GM18870 (cell line): ENCODE measurements around the gene NEDD4L.
"Not testable (repeated sequence)": the region's sequence is repeated elsewhere in the genome, so short reads cannot be mapped to it uniquely, and the experiment has no call there.

Source experiments
- ATAC-seq: cut with Tn5 transposase; IDR thresholded peaks from one replicate; pipeline ENCODE4 v1.9.1; 2021; ENCODE audit warnings: moderate library complexity; ENCODE audit not compliant: unreplicated experiment

The NEDD4L gene

DNA sequence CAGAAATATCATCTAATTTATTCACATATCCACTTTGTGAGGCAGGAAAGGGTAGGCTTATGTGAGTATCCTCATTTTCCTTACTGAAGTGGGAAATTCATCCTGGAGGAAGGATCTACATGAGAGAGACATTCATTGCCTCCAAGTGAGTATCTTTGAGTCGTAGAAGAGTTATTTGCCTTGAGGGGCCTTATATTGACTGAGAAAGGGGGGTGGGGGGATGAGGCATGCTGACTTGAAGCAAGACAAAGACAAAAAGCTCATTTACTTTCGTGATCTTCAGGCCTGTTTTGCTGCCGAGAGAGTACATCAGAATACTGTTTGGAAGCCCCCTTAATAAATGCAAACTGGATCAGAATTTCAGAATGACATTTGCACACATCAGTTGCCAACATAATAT is 17.6 kb upstream of the NEDD4L start:
- ATAC-seq, result no peak

DNA sequence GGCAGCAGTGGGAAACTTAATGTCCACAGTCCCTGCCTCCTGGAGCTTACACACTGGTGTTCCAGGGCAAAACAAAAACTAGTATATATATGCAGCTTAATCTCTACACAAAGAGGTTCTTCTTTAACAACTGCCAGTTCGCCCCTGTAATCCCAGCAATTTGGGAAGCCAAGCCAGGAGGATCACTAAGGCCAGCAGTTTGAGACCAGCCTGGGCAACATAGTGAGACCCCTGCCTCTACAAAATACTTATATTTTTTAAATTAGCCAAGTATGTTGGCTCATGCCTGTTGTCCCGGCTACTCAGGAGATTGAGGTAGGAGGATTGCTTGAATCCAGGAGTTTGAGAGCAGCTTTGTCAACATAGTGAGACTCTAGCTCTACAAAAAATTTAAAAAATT is 17.2 kb upstream of the NEDD4L start:
- ATAC-seq, result no peak

DNA sequence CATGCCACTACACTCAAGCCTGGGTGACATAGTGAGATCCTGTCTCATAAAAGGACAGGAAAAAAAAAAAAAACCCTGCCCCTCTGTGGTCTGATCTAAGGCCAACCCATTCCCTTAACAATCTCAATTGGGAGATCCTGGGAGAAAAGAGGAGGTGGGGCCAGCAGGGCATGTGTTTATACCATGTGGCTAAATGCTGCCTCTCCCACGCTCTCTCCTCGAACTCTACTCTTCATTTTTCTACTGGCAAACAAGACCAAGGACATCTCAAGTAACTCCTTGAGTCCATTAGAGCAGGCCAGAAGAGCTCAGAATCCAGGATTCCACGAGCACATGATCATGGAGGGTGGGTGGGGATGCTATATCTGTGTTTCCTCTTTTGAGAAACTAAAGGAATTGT is 16.7 kb upstream of the NEDD4L start:
- ATAC-seq, result no peak

DNA sequence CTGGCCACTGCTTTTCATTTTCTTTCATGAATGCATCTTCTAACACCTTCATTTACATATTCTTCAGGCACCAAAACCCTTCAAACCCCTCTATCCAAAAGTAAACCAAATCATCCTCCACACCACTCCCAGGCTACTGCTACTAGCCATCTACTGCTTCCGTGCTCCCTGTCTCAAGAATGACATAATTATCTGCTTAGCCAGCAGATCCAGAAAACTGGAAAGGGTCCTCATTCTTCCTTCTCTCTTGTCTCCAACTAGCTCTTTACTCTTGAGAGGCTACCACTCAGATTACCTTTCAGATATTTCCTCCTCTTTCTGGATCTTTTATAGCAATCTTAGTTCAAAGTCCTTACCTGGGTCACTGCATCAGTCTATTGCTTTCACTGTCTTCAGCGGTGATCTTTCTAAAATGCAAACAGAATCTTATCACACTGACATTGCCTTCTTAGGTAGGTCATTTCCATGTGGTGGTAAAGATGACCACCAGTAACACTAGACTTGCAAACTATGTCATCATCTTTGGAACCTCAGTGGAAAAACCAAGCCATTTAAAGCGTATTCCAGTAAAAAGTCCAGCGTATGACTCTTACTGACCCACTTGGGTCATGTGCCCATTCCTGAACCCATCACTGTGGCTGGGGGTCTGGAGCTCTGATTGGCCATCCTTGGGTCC is 15.8 kb upstream of the NEDD4L start:
- ATAC-seq, result no peak

DNA sequence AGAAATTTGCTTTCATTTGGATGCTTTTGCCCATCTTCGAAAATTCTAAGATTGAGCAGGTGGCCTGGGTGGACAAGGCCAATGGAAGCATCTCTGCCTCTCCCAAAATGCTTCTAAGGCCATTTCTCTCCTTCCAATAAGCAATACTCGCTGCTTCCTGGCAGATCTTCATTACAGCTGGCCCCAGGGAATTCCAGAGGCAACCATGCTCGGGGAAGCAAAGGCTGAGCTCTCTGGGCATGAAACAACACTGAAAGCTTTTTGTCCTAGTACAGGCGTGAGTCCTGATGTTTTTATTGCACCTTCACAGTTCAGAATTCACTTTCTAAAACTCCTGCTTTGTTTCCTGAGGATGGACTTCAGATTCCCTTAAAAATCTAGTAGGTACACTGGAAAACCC is 11.8 kb upstream of the NEDD4L start:
- no peak for ATAC-seq

DNA sequence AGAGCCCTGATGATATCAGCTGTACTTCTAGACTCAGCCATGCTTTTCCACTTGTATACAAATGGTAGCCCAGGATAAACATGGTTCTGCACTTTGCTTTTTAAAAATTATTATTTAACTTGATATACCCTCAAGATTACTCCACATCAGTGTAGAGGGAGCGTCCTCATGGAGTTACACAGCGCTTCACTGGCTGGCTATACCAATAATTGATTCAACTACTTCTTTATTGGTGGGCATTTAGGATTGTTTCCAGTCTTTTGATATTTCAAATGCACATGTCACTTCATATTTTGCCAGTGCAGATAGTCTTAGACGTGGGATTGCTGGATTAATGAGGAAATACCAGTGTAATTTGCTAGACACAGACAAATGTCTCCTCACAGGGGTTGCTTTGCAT is 10.8 kb upstream of the NEDD4L start:
- no peak for ATAC-seq

DNA sequence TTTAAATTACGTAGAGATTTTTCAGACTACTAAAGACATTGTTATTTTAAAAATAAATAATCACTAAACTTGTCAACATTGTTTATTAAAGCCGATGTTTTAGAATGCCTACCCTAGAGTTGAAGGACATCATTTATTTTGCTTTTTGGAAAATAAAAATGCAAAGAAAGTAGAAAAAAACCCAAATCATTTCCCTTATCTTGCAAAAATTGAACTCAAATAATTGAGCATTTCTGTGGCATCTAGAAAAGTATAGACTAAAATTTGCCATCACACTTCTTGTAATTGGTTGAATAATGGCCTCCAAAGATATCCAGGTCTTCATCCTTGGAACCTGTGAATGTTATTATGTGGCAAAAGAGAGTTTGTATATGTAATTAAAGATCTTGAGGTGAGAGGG is 9.7 kb upstream of the NEDD4L start:
- ATAC-seq, result no peak

DNA sequence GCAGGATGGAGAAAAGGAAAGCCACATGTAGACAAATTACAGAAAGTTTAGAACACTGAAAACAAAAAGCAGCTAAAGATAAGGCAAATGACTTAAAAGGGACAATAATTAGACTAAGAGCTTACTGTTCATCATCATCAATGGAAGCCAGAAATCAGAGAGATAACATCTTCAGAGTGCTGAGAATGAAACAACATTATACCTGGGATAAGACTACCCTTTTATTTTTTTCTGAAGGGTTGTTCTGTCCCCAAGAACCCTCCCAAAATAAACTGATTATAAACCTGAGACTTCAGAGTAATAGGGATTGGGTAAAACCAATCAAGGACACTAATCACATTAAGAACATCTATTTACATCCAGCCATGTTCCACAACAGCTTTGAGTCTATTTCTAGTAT is 6.9 kb upstream of the NEDD4L start:
- ATAC-seq, result no peak

DNA sequence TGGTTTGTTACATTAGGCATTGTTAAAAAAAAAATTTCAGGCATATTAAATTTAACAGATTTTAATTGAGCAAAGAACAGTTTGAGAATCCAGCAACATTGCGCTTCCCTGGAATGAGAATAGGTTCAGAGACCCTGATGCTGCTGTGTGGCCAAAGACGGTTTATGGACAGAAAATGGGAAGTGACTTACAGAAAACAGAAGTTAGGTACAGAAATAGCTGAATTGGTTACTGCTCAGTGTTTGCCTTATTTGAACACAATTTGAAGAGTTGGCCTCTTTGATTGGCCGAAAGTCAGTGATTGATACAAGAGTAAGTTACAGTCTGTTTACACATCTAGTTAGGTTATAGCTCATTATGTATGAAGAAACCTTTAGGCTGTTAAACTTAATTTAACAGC is 6.0 kb upstream of the NEDD4L start:
- ATAC-seq, result no peak

DNA sequence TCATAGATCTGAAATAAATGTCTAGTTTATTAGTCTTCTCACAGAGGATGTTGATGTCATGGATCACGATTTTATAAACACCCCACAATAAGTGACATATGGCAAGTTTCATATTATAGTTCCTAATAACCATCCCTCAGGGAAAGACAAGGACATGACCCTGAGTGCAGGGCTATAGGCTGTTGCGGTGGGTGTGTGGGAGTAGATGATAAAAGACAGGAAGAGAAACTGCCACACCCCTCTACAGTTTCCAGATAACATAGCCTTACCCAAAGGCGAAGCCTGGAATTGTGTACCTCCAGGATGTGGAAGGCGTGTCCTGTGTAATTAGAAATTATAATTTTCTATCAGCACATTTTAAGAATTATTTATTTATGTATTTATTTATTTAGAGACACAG is 2.4 kb upstream of the NEDD4L start:
- ATAC-seq, result no peak

DNA sequence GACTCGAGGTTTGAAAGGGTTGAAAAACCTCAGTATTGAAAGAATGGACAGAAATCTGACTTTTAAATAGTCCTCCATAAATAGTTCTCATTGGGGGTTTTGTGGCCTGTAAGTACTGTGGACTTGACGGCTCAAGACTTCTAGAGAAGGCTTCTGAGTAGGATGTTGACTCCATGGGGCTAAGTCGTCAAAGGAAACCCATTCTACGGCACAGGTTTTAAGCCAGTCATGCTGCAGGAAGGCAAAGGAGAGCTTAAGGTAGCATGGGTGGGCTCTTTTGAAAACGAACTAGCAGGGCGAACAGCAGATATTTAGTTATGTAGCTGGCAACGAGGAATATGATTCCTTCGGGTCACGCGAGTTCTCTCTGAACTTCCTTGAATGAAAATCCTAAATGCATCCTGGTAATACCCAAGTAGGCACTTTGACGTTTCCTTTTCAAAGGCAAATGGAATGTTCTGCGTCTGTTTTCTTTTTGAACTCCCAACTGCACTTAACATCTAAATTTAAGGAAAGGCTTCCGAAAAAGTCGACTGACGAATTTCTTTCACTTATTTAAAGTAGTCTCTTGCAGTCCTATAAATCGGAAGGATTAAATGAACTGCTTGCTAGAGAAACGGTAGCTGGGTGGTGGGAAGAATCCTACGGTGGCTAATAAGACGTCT is 1.1 kb upstream of the NEDD4L start:
- no peak for ATAC-seq

DNA sequence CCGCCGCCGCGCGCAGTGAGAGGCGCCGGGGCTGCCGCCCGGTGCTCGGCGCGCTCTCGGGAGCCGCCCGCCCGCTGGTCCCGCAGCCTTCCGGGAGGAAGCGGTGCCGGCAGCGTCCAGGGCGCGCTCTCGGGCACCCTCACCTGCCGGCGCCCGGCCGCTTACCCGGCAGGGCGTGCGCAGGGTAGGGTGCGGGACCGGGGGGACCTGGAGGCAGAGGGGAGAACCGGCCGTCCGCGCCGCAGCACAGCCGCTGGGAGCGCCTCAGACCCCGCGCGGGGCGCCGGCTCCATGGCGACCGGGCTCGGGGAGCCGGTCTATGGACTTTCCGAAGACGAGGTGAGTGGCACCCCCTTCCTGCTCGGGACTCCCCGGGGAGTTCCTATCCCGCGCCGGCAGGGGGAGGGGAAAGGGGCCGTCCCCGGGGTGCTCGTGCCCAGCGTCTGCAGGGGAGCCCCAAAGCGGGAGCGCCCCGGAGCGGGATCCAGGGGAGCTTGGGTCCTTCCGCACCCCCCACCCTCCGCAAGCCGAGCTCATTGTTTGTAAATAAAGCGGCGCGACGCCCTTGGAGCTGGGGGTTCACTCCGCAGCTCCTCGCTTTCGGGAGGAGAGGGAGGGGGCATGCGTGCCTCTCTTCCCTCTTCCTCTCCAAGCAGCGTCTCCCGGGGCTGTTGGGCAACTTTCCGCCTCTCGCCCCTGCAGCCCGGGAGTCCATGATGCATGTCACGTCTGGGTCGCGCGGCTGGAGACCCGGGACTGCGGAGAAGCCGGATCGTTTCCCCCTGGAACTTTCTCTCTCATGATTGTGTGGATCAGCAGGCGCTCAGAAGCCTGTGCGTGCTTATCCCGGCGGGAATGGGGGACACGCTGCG is 580 bp downstream of the NEDD4L start:
- peak; percentile 26 for ATAC-seq

DNA sequence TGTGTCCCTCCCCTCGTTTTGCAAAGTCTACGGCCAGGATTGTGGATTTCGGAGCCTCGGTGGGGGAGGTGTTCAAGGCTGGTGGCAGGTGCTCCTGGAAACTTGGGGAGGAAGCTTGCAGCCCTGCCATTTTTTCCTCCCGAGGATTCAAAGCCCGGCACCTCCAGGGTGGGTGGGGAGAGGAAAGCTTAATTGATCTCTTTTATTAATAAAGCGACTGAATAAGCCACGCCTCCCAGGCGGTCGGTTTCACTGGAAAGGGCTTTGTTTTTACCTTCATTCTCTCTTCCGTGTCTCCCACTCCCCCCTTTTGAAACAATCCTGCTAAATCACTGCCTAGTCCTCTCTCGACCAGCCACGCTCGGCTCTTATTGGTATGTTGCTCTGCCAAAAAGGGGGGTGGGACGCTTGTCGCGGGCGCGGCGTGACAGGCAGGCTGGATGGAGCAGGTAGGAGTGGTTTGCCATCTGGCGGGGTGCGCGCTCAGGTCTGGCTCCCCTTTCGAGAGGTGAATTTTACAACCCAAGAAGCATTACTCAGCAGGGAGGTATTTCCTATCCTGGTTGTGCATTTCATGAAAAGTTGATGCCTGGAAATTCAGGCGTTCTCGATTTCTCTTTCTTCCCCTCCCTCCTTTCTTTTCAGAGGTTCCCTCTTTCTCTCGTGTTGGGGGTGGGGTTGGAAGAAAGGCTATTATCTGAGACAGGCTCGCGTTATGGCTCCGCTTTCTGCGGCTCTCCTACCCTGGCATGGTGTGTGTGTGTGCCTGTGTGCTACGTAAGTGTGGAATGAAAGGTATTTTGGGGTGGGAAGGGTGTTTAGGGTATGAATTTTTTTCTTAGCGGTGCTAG is 1.4 kb downstream of the NEDD4L start:
- no peak for ATAC-seq

DNA sequence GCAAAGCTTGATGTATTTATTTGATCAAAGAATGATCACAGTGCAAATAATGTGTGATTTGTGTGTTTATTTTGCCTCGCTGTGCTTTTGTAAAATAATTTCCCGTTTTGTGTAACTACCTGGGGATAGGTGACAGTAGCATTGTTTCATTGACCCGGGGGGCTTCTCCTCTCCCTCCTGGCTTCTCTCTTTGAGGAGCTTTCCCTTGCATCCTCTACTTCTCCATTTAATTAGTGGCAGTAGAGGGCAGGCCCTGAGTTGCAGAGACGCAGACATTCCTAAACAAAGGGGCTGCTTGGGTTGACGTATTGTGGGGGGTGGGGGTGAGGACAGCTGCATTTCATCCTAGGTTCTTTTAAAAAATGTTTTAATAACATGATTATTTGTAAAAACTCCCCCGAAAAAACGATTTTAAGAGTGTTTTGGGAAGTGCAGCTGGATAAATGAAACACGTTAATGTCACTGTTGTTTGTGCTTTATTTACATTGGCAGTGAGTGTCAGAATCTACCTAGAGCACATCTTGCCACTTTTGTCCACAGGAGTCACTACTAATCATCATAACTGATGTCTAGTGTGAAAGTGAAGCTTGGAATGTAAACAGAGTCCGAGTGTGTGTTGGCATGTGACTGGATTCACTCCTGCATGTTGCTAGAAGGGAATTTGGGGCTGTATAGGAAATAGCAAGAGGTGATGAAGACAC is 2.2 kb downstream of the NEDD4L start:
- ATAC-seq, result no peak

DNA sequence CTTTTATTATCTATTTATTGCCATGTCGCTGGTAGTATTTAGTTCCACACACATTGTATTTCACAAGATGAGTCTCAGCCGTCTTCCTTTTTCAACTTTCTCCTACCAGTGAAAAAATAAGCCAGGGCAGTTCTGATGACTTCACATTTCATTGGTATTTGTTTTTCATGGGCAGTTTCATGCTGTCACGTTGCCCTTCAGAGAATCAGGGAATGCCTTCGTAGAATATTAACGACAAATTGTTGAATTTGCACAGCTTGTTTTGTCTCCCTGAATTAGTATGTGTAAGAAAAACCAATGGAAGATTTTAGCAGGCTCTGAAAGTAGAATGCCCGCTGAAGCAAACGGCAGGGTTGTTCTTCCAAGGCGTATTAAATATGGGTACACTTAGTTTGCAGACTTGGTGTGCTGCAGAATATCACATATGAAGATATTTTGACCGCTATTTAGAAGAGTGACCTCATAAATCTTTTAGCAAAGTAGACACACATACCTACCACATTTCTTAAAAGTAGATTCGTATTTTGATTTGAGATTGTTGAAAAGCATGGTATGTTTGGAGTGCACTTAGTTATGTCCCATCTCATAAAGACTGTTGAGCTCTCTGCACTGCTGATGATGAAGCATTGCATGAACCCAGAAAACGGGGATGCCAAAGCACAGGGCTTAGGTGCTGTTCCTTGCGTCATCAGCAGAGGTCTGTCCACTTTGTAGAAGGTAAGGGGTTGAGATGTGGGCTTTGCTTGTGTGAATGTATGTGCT is 2.9 kb downstream of the NEDD4L start:
- ATAC-seq, result no peak

DNA sequence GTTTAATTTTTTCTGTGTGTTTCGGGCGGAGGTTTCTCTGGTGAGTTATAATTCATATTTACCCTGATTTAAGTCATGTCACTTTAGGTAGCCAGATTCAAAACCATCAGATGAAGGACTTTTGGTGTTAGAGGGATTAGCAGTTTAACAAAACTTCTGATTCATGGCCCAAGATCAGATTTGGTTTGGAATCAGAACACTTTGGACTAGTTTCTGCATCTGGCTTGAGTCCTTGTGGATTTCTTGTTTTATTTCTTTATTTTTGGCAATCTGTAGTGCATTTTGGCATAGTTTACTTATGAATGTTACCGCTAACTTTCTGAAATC is 3.5 kb downstream of the NEDD4L start:
- ATAC-seq, result no peak

DNA sequence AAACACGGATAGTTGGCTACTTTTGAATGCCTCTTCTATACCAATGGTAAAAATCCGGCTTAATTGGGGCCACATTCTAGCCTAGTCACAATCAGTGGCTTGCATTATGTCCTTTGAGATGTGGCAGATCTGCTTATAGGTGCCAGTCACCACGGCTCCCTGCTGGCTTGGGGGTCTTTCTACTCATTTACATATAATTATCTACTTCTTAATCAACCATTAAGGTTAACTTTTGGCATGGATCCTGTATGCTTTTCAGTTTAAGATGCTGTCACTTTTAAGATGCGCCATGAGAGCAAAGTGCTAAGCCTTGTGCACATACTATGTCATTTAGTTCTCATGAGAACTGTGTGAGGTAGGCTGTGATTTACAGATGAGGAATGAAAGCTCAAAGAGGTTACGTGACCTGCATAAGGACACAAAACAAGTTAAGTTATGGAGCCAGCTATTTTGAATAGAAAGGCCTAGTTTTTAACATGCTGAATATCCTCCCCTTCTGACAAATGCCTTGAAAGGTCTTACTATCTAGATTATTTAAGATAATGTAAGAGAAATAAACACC is 4.1 kb downstream of the NEDD4L start:
- ATAC-seq, result no peak

DNA sequence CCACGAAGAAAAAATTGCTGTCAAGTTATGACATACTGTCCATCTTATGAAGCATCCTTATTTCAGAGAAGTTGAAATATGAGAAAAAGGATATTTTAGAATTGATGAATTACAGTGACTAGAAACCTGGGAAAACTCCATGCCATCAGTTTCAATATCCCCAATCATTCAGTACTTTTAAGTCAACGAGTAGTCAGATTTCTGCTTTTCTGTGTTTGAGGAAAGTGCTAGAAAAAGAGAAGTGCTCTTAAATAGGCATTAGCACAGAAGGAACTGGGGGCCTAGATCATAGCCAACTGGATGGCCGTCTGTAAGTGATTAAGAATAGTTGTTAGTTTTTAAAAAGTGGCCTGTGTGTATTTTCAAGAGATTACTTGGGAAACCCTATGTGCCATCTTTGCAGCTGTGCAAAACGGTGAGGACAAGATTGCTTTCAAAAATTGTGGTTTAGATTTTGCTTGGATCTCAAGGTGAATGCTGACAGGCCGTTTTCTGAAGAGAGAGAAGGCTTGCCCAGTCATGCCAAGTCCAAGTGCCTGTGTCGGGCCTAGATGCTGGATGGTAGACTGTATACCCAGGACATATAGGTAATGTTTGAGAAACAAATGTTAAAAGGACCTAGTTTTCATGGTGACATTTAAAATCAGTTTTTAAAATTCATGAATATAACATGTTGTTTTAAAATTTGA is 5.1 kb downstream of the NEDD4L start:
- ATAC-seq, result no peak

DNA sequence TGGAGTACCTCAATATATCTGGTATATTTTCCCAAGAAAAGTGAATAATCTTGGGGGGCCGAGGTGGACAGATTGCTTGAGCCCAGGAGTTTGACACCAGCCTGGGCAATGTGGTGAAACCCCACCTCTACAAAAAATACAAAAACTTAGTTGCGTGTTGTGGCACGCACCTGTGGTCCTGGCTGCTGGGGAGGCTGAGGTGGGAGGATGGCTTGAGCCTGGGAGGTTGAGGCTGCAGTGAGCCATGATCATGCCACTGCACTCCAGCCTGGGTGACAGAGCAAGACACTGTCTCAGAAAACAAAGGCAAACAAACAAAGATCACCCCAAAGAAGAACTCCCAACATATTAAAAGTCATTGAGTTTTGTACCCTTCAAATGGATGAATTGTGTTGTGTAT is 6.9 kb downstream of the NEDD4L start:
- not testable (repeated sequence) for ATAC-seq
